Stimulated activated CD4-positive, alpha-beta T cell treated with anti-CD3 and anti-CD28 coated beads, Interleukin-1b, Interleukin-23, amount 100 ng/mL, for 1 hour (primary cell): ENCODE results near the gene PCDHA1.
"Not testable (repeated sequence)": the region's sequence is repeated elsewhere in the genome, so short reads cannot be mapped to it uniquely, and the experiment has no call there.

Source experiments
- DNase-seq, 2 donors: peaks; one replicate each; pipeline ENCODE4 v3.0.0-alpha.2; 2020; ENCODE audit warnings: low read depth in 2 of 2

PCDHA1 gene

GRCh38 chr5:140785905-140786686 is at the start of gene PCDHA1:
Gene PCDHA1, plus strand, starts transcription at chr5:140786140.
- DNase-seq: no peak

GRCh38 chr5:140737486-140737885 is 48.5 kb upstream of the PCDHA1 start:
- DNase-seq: no peak

GRCh38 chr5:140741967-140742366 is 44.0 kb upstream of the PCDHA1 start:
- DNase-seq: no peak

GRCh38 chr5:140753561-140753960 is 32.4 kb upstream of the PCDHA1 start:
- no peak for DNase-seq

GRCh38 chr5:140764177-140764973 is 21.6 kb upstream of the PCDHA1 start:
- DNase-seq: no peak

GRCh38 chr5:140767444-140767843 is 18.5 kb upstream of the PCDHA1 start:
- no peak for DNase-seq

GRCh38 chr5:140780512-140780911 is 5.4 kb upstream of the PCDHA1 start:
- no peak for DNase-seq

GRCh38 chr5:140787422-140787821 is 1.5 kb downstream of the PCDHA1 start:
- DNase-seq: not testable (repeated sequence)

- not testable (repeated sequence) for DNase-seq
Measured at GRCh38 chr5:140787849-140788504, 2.0 kb downstream of the PCDHA1 start.

GRCh38 chr5:140791089-140791488 is 5.1 kb downstream of the PCDHA1 start:
- DNase-seq: no peak

- DNase-seq: no peak
Measured at GRCh38 chr5:140794595-140795258, 8.8 kb downstream of the PCDHA1 start, which contains the start of gene PCDHA2. Gene PCDHA2, plus strand, starts transcription at chr5:140794852.

GRCh38 chr5:140795259-140795641 is 9.3 kb downstream of the PCDHA1 start:
- DNase-seq: no peak

- not testable (repeated sequence) for DNase-seq
Measured at GRCh38 chr5:140796072-140796717, 10.3 kb downstream of the PCDHA1 start.

- no peak for DNase-seq
Measured at GRCh38 chr5:140796718-140797095, 10.8 kb downstream of the PCDHA1 start.

GRCh38 chr5:140800816-140801493 is 15.0 kb downstream of the PCDHA1 start, which contains the start of gene PCDHA3:
Gene PCDHA3, plus strand, starts transcription at chr5:140801057.
- DNase-seq: no peak

GRCh38 chr5:140801494-140801841 is 15.5 kb downstream of the PCDHA1 start:
- no peak for DNase-seq

GRCh38 chr5:140802381-140802780 is 16.4 kb downstream of the PCDHA1 start:
- not testable (repeated sequence) for DNase-seq

GRCh38 chr5:140802781-140803271 is 16.9 kb downstream of the PCDHA1 start:
- DNase-seq: no peak

GRCh38 chr5:140806834-140807775 is 21.2 kb downstream of the PCDHA1 start, which contains the start of gene PCDHA4:
Gene PCDHA4, plus strand, starts transcription at chr5:140807068.
- no peak for DNase-seq
